Myocyte (in vitro differentiated cells): Measurements from ENCODE around the gene KRTAP5-8. TPM values are rescaled to one million over a fixed set of nuclear protein-coding genes. Genes with fewer than 3 reads are reported as not detected.
"Not testable (repeated sequence)": the region's sequence is repeated elsewhere in the genome, so short reads cannot be mapped to it uniquely, and the experiment has no call there.

Source experiments
- DNase-seq: peaks from one replicate; pipeline ENCODE4 v3.0.0-alpha.2; 2012; ENCODE audit warnings: low read depth
- total RNA-seq: library from RNA; depleted of rRNA; stranded (reverse); fragments of >200 nt; gene quantifications from 2 replicates; pipeline ENCODE4 v1.2.3, GENCODE V29; 2014

The KRTAP5-8 gene
- total RNA-seq, 1 donor from 2014 or later, result not detected

DNA sequence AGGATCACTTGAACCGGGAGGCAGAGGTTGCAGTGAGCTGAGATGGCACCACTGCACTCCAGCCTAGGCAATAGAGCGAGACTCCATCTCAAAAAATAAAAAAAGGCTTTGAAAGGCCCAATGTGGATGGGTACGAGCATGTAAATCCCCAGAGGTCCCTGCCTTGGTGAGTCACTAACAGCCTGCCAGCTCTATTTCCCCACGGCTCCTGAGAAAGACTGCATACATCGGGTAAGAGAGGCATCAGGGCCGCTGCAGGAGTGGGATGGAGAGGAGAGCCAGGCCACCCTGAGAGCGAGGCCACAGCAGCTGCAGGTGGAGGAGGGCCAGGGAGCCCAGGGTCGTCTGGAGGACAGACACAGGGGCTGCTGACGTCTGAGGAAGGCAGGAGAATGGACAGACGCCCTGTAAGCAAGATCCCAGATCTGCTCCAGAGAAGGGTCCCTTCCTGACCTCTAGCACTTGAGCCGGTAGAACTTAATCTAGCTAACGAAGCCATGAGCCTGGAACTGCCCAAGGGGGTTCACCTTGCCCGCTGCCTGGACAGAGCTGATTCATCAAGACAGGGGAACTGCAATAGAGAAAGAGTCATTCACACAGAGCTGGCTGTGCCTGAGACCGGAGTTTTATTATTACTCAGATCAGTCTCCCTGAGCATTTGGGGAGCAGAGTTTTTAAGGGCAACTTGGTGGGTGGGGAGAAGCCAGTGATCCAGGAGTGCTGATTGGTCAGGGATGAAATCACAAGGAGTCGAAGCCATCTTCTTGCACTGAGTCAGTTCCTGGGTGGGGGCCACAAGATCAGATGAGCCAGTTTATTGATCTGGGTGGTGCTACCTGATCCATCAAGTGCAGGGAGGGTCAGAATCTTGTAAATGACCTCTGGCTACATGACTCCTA is 5.3 kb downstream of the KRTAP5-8 start:
- no peak for DNase-seq

DNA sequence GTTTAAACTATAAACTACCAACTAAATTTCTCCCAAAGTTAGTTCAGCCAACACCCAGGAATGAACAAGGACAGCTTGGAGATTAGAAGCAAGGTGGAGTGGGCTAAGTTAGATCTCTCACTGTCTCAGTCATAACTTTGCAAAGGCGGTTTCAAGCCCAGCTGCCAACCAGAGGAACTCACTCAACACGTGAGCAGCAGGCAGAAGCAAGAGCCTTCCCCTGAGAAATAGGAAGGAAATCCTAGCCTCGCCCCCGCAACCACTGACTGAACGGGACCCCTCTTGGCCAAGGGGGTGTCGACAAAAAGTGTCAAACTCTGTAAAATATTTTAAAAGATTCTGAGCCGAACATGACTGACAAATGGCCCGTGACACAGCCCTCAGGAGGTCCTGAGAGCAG is 6.0 kb downstream of the KRTAP5-8 start:
- DNase-seq, result no peak

DNA sequence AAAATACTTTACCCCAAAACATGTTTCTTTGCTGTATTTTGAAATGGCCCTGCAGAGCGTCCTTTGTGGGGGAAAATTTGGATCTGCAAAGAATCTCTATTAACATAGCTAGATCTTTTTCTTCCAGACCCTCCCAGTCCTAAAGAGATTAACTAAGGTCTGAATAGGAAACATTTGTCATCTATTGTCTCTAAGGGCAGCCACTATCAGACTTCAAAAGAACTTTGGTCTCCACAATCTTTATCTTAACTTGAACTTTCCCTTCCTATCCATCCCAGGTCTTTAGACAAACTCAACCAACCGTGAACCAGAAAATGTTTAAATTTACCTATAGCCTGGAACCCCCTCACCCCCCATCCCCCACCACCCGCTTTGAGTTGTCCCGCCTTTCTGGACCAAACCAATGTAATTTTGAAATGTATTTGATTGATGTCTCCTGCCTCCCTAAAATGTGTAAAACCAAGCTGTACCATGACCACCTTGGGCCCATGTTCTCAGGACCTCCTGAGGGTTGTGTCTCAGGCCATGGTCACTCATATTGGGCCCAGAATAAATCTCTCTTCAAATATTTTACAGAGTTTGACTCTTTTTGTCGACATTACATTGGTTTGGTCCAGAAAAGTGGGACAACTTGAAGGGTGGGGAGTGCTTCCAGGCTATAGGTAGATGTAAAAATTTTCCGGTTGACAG is 6.8 kb downstream of the KRTAP5-8 start:
- no peak for DNase-seq

DNA sequence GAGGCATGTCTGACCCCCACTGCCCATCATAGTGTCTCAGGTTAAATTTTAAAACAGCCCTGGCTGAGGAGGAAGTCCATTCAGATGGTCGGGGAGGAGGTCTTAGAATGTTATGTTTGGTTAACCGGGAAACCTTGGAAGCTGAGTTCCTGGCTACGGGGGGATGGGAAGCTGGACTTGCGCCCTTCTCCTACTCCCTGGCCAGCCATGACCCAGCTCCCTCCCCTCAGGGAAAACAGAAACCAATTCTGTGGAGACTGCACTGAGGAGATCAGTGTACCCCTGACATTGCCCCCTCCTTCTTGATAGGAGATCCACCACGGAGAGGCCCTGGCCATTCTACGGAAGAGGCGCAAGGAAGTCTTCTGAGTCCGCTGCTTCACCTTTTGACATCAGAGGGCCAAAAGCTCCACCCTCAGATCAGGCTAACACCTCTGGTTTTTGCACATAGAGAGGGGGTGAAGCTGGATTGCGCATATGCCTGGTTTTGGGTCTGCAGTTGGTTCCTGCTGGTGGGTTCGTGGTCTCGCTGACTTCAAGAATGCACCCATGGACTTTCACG is 7.7 kb downstream of the KRTAP5-8 start:
- no peak for DNase-seq

DNA sequence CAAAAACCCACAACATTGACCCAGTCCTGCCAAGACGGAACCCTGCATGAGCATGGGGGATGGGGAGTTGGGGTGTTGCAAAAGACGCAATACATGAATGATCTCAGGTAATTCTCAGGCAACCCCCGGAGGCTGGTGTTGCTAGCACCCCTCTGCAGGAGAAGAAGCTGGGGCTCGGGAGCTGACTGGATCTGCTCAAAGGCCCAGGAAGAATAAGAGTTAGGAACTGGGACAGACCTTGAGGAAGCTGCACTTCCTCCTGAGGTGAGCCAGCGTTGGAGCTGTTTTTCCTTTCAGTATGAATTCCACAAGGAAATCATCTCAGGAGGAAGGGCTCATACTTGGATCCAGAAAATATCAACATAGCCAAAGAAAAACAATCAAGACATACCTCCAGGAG is 10.3 kb downstream of the KRTAP5-8 start, which contains the start of gene KRTAP5-9:
Gene KRTAP5-9, plus strand, starts transcription at position 301 of the 400 bp plus-strand sequence. CDS start 238 bp downstream, outside the sequence.
- DNase-seq, result no peak

DNA sequence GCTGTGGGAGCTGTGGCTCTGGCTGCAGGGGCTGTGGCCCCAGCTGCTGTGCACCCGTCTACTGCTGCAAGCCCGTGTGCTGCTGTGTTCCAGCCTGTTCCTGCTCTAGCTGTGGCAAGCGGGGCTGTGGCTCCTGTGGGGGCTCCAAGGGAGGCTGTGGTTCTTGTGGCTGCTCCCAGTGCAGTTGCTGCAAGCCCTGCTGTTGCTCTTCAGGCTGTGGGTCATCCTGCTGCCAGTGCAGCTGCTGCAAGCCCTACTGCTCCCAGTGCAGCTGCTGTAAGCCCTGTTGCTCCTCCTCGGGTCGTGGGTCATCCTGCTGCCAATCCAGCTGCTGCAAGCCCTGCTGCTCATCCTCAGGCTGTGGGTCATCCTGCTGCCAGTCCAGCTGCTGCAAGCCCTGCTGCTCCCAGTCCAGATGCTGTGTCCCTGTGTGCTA is 10.9 kb downstream of the KRTAP5-8 start:
- peak; percentile 20 for DNase-seq

DNA sequence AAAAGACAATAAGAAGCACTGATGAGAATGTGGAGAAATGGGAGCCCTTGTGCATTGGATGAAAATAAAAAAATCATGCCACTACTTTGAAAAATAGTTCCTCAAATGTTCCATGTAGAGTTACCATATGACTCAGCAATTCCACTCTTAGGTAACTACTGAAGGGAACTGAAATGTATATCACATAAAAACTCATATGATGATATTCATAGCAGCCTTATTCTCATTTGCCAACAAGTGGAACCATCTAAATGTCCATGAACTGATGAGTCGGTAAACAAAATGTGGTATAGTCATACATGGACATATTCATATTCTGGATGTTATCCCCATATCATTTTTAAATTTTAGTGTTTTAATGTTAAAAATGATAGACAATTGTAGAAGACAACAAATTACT is 13.9 kb downstream of the KRTAP5-8 start:
- no peak for DNase-seq

DNA sequence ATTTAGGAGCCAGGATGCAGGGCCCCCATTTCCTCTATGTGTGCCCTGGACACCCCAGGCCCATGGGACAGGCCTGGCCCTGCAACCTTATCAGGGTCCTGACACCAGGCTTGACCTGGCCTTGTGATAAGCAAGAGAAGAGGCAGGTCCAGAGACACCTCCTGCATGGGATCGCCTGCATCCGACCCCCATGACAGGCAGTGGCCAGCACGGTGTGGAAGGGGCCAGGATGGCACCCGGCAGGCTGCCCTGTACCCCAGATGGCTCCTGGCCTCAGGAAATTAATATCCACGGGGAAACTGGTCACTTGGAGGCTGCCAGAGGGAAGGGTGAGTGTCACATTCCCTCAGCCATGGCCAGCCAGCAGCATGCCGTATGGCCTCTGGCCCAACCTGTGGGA is 17.2 kb downstream of the KRTAP5-8 start:
- no peak for DNase-seq

DNA sequence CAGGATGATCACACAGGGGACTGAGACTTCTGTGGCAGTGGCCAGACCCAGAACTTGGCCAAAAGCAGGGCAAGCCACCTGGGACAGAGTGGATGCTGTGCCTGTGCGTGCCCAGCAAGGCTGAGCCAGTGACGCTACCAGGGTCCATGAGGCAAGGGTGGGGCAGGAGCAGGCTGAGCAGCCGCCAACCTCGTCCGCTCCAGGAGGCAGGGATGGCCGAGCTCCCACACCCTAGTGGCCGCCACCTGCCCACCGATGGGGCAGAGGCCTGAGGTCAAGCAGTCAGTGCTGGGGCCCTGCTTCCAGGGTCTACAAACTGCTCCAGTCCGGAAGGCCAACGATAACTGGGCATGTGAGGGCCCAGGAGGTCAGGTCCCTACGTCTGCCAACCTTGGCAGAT is 17.7 kb downstream of the KRTAP5-8 start:
- DNase-seq, result no peak

DNA sequence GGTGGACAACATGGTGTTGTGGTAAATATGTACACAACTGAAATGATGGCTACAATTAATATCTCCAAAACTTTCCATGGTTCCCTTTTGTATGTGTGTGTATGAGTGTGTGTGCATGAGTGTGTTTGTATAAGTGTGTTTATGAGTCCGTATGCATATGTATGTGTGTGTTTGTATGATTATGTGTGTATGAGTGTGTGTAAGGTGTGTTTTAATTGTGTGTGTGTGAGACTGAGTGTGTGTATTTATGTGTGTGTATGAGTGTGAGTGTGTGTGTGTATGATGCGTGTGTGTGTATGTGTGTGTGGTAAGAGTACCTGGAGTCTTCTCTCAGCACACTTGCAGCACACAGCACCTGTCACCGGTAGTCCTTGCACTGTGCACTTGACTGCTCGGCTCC is 18.2 kb downstream of the KRTAP5-8 start:
- DNase-seq, result no peak

DNA sequence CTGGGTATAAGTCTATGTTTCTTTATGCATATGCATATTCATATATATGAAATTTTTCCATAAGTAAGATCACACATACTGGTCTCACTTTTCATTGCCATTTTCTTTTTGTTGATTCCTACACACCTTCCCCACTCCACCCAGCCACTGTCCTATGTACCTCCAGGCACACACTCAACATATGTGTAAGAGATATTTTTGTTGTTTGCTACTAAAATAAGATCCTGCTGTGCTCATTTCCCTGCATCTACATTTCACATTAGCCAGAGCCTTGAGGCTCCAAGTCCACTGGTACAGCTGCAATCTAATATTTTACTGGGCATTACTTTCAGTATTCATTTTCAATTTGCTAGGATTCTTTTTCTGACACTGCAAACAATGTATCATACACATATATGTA is 19.4 kb downstream of the KRTAP5-8 start:
- DNase-seq, result no peak

DNA sequence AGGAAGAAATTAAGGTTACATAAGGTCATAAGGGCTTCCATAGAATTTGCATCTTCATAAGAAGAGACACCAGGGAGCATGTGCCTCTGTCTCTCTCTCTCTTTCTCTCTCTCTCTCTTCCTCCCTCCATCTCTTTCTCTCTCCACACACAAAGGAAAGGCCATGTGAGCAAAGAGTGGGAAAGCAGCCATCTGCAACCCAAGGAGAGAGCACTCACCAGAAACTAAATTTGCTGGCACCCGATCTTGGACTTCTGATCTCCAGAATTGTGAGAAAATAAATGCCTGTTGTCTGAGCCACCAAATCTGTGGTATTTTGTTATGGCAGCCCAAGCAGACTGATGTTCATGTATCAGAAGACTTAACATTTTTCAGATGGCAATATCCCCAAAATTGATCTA is 21.2 kb downstream of the KRTAP5-8 start:
- no peak for DNase-seq

DNA sequence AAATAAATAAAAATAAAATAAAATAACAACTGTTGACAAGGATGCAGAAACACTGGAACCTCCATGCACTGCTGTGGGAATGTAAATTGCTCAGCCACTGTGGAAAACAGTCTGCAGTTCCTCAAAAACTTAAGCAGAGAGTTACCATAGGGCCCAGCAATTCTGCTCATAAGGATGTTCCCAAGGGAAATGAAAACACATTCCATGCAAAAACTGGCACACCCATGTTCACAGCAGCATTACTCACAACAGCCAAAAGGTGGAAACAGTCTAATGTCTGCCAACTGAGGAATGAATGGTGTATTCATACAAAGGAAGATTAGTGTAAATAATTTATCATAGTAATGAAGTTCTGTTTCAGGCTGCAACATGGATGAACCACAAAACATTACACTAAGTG is 24.3 kb downstream of the KRTAP5-8 start:
- DNase-seq, result no peak

DNA sequence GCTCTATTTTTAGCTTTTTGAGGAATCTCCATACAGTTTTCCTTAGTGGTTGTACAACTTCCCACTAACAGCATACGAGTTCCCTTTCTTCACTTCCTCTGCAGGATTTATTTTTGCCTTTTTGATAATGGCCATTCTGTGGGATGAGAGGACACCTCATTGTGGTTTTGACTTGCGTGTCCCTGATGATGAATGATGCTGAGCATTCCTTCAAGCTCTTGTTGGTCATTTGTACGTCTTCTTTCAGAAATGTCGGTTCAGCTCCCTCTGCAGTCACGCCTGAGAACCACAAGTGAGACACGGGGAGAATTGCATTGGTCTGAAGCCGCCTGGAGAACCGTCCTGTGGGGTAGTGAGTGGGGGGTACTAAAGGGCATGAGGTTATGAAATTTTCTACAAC is 25.6 kb downstream of the KRTAP5-8 start:
- peak; percentile 78 for DNase-seq

DNA sequence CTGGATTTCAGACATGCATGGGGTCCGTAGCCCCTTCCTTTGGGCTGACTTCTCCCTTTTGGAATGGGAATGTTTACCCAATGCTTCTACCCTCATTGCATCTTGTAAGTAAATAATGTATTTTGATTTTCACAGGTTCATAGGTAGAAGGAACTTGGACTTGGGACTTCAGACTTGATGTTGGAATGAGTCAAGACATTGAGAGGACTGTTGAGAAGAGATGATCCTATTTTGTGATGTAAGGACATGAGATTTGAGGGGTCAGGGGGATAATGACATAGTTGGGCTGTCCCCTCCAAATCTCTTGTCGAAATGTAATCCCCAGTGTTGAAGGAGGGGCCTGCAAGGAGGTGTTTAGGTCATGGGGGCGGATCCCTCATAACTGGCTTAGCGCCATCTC is 26.6 kb downstream of the KRTAP5-8 start:
- no peak for DNase-seq

DNA sequence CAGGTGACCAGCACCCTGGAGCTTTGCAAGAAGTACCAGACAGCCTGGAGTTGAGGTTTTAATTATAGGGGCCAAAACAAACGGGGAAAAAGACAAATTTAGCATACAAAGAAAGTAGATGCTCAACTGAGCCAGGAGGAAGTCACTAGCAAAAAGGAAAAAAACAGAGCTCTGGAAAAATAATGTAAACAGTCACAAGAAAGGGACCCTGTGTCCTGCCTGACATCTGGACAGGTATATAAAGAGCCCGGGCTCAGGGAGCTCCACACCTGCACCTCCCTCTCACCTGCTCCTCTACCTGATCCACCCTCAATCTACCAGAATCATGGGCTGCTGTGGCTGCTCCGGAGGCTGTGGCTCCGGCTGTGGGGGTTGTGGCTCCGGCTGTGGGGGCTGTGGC is 27.4 kb downstream of the KRTAP5-8 start, which contains the start of gene KRTAP5-10:
Gene KRTAP5-10, plus strand, starts transcription at position 301 of the 400 bp plus-strand sequence. Its CDS starts 25 bp downstream, at position 326.
- no peak for DNase-seq

DNA sequence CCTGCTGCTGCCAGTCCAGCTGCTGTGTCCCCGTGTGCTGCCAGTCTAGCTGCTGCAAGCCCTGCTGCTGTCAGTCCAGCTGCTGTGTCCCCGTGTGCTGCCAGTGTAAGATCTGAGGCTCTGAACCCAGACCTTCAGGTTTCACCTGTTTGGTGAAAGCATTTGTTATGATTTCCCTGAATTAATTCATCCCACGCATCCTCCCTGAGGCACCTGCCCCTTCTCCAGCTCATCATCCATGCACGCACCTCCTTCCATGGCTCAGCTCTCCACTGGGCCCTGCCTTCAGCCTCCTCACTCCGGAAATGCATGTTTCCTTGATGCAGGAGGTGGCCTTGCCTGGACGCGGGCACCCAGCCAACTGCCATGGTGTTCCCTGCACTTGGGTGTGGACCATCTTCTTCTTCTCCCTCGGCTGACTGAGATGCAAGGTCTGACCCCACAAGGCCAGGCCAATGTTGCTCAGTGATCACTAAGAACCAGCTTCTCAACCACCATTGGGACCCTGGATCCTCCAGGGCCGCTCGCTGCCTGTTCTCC is 28.3 kb downstream of the KRTAP5-8 start:
- DNase-seq, result no peak

DNA sequence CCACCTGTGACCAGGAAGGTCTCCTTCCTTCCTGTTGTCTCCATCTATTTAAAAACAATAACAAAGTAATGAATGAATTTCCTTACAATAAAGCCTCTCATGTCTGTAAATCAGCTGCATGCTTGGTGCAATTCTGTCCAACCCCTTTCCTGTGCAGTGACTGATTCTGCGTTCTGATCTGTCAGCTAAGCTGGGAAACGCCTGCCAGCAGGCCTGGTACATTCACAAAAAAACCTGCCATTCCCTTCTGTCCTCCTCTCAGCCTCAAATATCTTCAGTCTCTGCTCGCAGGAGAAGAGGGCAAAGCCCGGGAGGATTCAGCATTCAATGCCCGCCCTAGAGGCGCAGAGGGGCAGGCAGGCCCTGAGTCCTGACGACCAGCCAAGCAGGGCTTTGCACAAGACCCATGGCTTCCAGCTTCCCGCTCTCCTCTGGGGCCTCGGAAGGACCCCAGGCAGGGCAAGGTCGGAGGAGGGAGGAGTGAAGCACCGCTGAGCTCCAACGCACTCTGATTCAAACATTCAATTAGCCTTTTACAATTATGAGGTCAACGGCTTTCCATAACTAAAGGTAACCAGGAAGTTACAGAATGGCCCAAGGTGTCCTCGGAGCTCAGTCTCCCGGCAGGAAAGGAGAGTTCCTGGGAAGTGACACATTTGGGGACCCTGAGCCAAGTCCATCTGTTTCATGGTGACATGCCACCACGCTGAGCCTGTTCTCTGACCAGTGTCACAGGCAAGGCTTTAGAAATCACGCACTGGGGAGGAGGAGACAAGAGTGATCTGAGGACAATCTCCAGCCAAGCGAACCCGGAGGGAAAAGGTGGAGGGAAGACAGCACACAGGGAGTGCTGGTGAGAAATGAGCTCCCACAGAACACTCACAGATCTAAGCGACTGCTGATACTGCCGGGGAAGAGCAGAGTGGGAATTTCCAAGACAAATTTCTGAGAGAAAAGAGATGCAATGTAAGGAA is 29.1 kb downstream of the KRTAP5-8 start:
- not testable (repeated sequence) for DNase-seq

DNA sequence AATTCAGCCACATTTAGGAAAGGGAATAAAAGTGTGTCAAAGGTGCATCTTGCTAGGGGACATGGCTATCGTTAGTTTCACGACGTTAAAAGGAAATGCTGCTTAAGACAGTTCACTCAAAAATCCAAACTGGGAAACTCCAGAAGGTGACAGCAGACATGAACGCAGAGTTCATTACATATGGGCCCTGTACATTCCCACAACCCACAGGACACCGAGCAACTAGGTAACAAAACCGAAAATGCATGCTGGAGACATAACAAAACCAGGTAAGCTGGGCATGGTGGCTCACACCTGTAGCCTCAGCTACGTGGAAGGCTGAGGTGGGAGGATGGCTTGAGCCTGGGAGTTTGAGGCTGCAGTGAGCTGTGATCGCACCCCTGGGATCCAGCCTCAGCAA is 29.8 kb downstream of the KRTAP5-8 start:
- DNase-seq, result not testable (repeated sequence)

DNA sequence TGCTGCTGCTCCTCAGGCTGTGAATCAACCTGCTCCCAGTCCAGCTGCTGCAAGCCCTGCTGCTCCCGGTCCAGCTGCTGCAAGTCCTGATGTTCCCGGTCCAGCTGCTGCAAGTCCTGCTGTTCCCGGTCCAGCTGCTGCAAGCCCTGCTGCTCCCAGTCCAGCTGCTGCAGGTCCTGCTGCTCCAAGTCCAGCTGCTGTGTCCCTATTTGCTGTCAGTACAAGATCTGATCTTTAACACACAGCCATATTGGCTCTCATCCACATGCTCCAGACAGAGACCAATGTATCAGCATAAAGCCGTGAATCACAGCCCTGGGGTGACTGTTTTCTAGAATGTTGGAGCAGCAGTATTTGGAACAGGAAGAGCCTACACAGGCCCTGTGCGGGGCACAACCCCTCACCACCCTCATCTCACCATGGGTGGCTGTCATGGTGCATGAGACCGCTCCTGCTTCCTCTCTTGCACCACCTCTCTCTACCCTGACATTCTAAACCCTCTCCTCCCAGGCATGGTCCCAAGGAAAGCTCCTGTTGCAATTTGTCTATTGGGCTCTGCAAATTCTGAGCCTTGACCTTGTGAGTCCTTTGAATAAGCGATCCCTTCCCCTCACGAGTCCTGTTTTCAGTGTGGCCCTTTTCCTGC is 31.0 kb downstream of the KRTAP5-8 start:
- peak; percentile 7 for DNase-seq
